Neuronal stem cell (in vitro differentiated cells): ENCODE results near the gene KRTAP1-1. TPM values are rescaled to one million over a fixed set of nuclear protein-coding genes. Genes with fewer than 3 reads are reported as not detected.

Experiments used
- small RNA-seq: library from polyadenylated mRNA; stranded (forward); fragments of <200 nt; extraction: miRNeasy Mini kit (QIAGEN cat#:217004); gene quantifications from one replicate; pipeline ENCODE3, GENCODE V24; 2013; ENCODE audit not compliant: insufficient read depth

Gene KRTAP1-1

Small RNAs within 50 kb of the gene (small RNA-seq; reads per million reads assigned to genes)
- not detected for gene KRTAP3-4P
